HG02588 (cell line): ENCODE measurements around the gene CC2D2B.
"Not testable (repeated sequence)": the region's sequence is repeated elsewhere in the genome, so short reads cannot be mapped to it uniquely, and the experiment has no call there.

Source experiments
- ATAC-seq: cut with Tn5 transposase; IDR thresholded peaks from one replicate; pipeline ENCODE4 v1.9.1; 2021; ENCODE audit warnings: mild to moderate bottlenecking, moderate library complexity; ENCODE audit not compliant: unreplicated experiment

The CC2D2B gene

DNA sequence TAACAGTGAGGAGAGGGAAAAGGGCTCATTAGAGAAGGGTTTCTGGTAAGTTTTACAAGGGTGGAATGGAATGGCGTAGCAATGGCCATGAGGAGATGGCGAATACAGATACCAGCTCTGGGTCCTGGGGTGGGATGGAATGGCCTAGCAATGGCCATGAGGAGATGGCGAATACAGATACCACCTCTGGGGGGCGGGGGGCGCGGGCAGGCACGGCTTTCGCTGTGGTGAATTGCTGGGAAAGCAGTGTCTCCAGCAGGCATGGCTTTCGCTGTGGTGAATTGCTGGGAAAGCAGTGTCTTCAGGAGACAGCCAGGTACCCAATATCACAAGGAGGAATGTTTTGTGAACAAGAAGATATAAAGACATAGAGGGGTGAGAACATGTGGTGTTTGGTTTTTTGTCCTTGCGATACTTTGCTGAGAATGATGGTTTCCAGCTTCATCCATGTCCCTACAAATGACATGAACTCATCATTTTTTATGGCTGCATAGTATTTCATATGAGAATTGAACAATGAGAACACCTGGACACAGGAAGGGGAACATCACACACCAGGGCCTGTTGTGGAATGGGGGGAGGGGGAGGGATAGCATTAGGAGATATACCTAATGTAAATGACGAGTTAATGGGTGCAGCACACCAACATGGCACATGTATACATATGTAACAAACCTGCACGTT lies 1.7 kb upstream of the CC2D2B start:
- ATAC-seq = not testable (repeated sequence)

DNA sequence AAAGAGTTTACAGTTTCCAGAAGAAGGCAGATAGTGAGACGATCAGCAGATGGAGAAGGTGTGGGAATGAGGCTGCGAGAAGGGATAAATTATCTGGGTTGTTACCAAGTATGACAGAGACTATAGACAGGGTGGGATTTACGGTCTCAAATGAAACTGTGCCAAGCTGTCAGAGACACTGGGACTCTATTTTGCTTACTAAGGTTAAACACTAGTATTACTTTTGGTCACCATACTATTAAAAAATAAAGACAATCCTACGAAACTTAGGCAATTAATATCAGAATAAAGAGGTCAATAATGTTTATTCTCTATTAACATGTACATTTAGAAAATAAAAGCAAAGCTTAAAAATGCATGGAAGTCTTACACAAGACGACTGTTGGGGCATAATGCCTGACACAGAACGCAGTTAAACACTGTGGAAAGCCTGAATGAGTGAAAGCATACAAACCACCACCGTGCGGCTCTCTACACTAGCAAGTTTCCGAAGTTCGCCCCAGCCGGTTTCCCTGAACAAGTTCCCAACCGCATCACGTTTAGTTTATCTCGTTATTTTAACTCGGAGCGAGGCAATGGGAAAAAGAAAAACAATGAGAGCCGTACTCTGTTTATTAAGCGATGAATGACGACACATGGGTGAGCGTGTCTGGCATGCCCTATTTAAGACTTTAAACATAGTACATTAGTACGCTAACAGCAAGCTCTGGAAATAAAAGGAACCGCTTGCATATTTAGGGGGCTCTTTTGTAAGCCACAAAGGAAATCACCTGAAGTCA lies 909 bp upstream of the CC2D2B start:
- peak; percentile 25 for ATAC-seq

DNA sequence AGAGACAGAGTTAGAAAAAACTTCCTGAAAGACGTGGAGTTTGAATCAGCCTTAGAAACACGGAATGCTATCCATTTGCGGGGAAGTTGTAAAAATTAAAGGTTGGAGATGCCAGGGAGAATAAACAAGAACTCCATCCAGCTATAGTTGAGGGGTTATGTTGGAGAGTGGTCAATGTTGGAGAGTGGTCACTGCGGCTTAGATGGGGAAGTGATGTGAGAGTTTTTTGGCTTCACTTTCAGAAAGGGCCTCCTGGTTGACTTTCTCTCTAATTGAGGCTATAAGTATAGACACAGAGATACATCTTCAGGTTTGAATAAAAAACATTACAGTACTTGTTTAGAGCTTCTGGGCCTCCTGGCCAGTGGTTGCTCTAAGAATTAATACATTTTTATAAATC lies 675 bp downstream of the CC2D2B start:
- no peak for ATAC-seq

DNA sequence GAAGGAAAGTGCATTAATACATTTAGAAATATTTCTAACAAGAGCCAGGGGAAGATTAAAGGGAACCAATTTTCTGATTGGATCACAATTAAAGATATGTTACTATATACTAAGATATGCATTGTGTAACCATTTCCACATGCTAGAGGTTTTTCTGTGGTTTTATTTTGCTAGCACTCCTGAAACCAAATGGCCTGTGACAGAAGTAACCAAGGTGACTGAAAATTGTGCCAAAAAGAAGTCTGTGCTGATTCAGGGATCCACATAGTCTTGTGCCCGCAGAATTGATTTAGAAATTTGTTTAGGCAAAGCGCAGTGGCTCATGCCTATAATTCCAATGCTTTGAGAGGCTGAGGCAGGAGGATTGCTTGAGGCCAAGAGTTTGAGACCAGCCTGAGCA lies 1.8 kb downstream of the CC2D2B start:
- no peak for ATAC-seq

DNA sequence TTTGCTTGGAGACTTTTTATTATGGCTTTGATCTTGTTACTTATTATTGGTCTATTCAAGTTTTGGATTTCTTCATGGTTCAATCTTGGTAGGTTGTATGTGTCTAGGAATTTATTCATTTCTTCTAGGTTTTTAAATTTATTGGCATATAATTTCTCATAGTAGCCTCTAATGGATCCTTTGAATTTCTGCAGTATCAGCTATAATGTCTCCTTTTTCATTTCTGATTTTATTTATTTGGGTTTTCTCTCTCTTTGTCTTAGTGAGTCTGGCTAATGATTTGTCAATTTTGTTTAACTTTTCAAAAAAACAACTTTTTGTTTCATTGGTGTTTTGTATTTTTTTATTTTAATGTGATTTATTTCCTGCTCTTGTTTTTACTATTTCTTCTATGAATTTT lies 8.3 kb downstream of the CC2D2B start:
- ATAC-seq = not testable (repeated sequence)

DNA sequence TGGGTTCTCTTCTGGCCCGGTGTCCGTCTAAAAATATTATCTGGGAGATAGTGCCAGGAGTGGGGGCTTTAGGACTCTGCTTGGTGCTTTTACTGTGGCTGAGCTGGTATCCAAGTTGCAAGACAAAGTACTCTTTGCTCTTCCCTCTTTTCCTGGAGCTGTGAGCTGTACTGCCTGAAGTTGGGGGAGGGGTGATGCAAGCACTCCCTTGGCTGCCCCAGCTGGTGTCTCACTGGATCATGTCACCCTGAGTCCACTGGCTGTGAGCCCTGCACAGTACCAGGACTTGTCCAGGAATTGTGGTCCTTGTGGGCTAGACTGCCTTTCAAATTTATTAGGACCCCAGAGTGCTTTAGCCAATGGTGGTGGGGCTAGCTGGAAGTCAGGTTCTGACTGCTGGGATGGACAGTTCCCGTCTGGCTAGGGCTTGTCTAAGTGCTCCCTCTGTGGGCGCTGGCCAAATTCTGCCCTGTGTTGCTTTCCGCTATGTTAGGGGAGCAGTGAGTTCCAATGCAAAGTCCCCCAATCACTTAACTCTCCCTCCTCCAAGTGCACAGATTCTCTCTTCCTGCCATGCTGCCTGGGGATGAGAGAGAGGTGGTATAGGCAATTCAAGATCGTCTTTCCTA lies 13.1 kb downstream of the CC2D2B start:
- no peak for ATAC-seq

DNA sequence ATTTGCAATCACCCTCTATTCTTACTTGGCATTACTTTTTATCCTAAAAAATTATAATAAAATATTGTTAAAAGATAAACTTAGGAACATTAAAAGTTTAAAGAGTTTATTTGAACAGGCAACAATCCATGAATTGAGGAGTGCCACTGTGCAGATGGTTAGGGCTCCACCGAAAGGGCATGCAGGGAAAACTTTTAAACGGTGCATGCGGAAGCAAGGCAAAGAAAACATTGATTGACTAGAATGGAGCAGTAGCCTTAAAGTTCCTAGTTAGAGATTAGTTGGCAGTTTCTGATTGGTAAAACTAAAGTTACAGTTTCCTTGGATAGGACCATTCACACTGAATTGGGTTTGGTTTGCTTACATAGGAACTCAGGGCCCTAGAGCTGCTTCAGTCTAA lies 17.3 kb downstream of the CC2D2B start:
- no peak for ATAC-seq

DNA sequence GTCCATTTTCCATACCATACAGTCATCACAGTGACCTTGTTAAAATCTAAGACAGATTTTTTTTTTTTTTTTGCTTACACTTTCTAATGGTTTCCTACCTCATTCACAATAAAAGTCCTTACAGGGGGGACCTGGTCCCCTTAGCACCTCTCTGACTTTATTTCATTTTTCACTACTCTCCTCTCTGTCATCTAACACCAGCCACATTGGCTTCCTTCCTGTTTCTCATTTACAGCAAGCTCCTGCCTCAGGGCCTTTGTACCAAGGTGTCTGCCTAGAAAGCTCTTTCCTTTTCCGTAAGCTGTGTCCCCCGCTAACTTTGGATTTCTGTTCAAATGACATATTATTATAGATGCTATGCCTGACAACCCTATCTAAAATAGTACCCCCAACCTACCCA lies 27.7 kb downstream of the CC2D2B start:
- no peak for ATAC-seq

DNA sequence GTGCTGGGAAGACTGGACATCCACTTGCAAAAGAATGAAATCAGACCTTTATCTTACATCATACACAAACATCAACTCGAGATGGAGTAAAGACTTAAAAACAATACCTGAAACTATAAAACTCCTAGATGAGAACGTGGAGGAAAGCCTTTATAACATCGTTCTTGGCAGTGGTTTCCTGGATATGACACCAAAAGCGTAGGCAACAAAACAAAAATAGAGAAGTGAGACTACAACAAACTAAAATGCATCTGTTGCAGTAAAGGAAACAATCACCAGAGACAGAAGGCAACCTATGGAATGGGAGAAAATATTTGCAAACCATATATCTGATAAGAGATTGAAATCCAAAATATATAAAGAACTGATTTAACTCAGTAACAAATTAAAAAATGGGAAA lies 33.3 kb downstream of the CC2D2B start:
- ATAC-seq = no peak

DNA sequence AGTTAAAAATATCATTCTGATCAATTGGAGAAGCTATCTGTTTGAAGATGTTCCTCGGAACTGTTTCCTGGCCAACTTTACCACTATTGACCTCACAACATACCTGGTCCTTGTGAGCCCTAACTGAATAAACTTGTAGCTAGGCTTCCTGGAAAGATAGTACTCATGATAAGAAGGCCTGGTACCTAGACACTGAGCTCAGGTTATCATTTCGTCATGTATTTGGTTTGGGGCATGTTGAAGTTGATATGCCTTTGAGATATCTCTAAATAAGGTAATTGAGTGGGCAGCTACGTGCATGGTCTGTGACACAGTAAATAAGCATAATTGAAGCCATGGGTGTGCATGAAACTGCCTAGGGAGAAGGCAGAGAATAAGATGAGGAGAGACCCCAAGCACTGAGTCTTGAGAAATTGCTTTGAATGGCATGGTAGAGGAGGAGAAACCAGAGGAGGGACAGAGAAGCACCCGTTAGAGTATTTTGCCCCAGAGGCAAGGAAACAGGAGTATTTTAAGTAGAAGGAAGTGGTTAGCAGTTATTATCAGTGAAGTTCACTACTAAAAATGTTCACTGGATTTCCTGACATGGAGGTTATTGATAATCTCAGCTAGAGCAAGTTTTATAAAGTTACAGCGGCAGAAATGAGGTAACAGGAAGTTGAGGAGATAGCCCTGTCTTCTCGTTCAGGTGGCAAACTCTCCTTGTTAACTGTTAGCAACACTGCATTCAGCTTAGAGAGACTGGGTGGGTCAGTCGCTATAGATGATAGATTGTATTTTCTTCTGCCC lies 55.6 kb downstream of the CC2D2B start:
- no peak for ATAC-seq

DNA sequence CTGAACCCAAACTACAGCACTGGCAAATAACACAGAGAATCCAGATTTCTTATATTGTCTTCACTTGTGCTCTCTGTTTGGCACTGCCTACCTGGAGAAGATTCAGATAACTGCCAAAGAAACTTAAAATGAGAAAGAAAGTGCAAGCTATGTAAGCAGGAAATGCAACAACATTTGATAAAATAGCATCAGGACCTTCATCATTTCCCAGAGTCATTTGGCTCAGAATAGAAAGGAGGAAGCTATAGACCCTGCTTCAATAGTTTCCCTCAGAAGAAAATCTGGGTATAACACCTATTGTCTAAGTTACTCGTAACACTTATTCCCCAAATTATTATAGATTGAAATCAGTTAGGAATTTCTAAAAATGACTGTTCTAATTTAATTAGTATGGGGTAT lies 56.2 kb downstream of the CC2D2B start:
- no peak for ATAC-seq

DNA sequence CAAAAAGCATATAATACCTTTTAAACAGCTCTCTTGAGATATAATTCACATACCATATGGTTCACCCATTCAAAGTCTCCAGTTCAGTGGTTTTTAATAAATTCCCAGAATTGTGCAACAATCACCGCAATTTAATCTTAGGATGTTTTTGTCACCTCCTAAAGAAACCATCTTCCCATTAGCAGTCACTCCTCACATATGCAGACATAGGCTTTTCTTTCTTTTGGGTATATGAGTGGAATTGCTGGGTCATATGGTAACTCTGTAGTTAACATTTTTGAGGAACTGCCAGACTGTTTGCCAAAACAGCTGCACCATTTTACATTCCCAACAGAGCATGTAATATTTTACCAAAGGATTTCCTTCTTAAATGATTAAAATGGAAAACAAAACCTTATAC lies 57.0 kb downstream of the CC2D2B start:
- no peak for ATAC-seq

DNA sequence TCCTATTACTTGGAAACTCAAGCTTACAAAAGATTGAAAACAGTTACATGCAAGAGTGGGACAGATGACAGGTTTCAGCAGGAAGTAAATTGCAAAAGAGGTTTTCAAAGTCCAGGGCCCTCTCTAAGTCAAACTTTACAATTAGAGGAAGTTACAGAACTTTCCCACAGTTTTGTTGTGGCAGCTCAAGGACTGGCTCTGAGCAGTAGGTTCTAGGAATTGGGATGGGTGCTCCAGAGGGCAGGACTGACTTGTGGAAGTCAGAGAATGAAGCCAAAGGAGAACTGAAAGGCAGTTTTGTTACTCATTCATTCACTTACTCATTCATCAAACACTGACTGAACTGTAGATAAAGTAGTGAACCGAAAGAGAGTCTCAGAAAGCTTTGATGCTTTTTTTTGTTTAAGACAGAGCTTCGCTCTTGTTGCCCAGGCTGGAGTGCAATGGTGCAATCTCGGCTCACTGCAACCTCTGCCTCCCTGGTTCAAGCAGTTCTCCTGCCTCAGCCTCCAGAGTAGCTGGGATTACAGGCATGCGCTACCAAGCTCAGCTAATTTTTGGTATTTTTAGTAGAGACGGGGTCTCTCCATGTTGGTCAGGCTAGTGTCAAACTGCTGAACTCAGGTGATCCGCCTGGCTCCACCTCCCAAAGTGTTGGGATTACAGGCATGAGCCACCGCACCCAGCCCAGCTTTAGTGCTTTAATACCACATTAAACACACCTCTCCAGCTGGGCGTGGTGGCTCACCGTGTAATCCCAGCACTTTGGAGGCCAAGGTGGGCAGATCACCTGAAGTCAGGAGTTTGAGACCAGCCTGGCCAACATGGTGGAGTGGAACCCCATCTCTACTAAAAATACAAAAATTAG lies 68.8 kb downstream of the CC2D2B start:
- ATAC-seq = no peak

DNA sequence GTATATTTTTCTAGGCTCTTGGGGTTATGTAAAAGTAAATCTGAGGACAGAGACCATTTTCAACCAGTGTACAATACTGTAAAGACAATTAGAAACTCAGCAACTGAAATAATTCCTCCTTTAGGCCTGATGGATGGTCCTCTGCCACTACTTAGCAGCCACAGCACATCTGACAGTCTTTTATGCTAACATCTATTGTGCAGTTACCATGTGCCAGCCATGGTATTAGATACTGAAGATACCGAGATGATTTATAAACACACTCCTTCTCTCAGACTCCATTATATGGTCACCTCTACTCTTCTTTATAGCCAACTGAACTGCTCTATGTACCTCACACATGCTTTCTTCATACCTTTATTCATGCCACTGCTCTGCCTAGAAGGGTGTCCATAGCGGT lies 74.4 kb downstream of the CC2D2B start:
- ATAC-seq = no peak

DNA sequence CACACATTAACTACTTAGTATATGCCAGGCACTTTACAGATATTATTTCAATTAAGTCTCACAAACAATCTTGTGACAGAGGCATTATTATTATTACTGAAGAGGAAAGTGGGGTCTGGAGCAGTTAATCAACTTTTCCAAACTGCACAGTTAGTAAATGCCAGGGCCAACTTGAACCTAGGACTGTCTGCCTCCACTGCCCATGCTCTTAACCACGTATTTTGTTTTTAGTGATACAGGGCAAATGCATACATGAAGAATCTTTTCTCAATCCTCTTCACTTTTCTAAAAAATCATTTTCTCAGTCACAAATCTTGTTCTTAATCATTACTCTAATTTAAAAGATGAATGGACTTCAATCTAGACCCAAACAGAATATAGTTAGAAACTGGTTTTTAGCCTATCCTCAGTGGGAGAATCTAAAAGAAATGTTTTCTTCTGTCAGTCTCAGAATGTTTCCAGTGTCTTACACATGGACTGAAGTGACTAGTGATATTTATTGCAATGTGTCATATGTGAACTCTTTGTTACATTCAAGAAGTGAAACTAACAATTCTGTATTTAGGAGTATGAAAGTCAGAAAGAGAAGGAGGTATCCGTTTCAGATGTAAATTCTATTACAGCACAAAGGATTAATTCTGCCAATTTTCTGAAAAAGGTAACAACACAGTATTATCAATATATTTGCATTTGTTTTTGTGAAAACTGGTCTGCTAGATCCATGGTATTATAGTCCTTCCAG lies 80.1 kb downstream of the CC2D2B start:
- ATAC-seq = peak; percentile 85

DNA sequence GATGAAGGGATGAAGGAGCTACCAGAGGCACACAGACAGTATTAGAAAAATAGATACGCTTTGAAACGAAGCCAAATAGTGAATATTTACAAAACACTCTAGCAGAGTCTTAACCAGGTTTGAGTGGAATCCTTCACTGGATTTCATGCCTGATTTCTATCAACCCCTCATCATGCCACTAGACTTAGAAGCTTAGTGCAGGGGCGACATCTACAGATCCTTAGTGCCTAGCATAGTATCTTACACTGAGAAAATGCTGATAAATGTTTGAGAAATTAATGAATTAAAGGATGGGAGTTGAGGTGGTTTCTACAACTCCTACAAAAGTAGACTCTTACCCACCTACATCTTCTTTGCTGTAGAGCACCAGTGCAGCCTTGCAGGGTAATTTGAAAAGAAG lies 80.9 kb downstream of the CC2D2B start:
- ATAC-seq = peak; percentile 13

DNA sequence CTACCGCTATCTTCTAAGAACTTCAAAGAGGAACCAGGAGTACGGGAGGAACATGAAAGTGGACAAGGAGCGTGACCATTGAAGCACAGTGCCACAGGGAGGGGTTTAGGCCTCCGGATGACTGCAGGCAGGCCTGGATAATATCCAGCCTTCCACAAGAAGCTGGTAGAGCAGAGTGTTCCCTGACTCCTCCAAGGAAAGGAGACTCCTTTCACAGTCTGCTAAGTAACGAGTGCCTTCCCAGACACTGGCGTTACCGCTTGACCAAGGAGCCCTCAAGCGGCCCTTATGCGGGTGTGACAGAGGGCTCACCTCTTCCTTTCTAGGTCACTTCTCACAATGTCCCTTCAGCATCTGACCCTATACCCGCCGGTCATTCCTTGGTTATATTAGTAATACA lies 86.6 kb downstream of the CC2D2B start:
- not testable (repeated sequence) for ATAC-seq

DNA sequence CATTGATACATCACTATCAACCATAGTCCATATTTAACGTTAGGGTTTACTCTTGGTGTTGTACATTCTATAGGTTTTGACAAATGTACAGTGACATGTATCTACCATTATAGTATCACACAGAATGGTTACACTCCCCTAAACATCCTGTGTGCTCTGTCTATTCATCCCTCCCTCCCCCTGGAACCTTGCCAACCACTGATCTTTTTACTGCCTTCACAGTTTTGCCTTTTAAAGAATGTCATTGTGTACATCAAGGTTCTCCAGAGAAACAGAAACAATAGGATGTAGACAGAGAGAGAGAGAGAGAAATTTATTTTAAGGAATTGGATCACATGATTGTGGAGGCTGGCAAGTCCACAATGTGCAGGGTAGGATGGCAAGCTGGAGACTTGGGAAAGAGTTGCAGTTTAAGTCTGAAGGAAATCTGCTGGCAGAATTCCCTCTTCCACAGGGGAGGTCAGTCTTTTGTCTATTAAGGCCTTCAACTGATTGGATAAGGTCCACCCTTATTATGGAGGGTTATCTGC lies 90.5 kb downstream of the CC2D2B start:
- no peak for ATAC-seq

DNA sequence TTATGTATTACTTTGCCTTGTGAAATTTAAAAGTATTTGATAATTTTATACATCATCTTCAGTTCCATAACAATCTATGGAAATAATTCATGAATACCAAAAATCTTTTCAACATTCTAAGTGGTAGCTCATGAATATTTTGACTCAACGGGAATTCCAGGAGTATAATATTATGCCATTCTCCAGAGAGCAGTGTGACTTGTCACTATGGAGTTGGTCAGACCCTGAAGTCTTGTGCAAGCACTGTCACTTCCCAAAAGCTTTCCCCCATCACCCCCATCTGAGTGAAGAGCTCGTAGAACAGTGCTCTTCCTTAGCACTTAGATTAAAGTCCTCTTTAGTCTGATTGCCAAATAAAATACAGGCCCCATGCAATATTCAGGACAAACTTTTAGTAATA lies 106.2 kb downstream of the CC2D2B start:
- ATAC-seq = no peak
